Upper lobe of right lung (tissue), 1 donor: ENCODE data around the gene CDH19. TPM values are rescaled to one million over a fixed set of nuclear protein-coding genes. Genes with fewer than 3 reads are reported as not detected.

Source experiments
- ATAC-seq: fragments of 200-7000 bp; cut with Tn5 transposase; one replicate; pipeline ENCODE4 v1.9.1; 2020; ENCODE audit warnings: mild to moderate bottlenecking, moderate library complexity
- DNase-seq: peaks from one replicate; pipeline ENCODE4 v3.0.0-alpha.2; 2020
- H3K27ac ChIP-seq: fragments of 200-600 bp; one replicate; pipeline ENCODE4 v1.8.0; 2022
- H3K27me3 ChIP-seq: fragments of 200-600 bp; one replicate; pipeline ENCODE4 v1.8.0; 2022; ENCODE audit warnings: mild to moderate bottlenecking
- H3K36me3 ChIP-seq: fragments of 200-600 bp; one replicate; pipeline ENCODE4 v1.8.0; 2022
- H3K4me1 ChIP-seq: fragments of 200-600 bp; one replicate; pipeline ENCODE4 v1.8.0; 2022
- H3K4me3 ChIP-seq: fragments of 200-600 bp; one replicate; pipeline ENCODE4 v1.8.0; 2022; ENCODE audit warnings: mild to moderate bottlenecking
- H3K9me3 ChIP-seq: fragments of 200-600 bp; one replicate; pipeline ENCODE4 v1.8.0; 2022
- intact Hi-C: fragments of 100-400 bp; cut with DNase I; formaldehyde crosslinking; loops from one replicate; pipeline ENCODE4 v1.11.0; 2022
- total RNA-seq: library from RNA; stranded (reverse); fragmentation: NEBNext Ultra II Directional; extraction: Animal tissue kit (Norgen Biotek cat#: 25700); gene quantifications from one replicate; pipeline ENCODE4 v1.2.1, GENCODE V29; 2021
- TF ChIP-seq, protein P1 (sequence below): fragments of 200-600 bp; IDR thresholded peaks from one replicate; pipeline ENCODE4 v1.8.0; 2022; ENCODE audit warnings: antibody characterized with exemption
- donor health status: DM: no; HTN: yes; CAD: no; lungs with severe emphysema.

The CDH19 gene
- total RNA-seq, 1 donor from 2014 or later = 1.4 TPM

DNA sequence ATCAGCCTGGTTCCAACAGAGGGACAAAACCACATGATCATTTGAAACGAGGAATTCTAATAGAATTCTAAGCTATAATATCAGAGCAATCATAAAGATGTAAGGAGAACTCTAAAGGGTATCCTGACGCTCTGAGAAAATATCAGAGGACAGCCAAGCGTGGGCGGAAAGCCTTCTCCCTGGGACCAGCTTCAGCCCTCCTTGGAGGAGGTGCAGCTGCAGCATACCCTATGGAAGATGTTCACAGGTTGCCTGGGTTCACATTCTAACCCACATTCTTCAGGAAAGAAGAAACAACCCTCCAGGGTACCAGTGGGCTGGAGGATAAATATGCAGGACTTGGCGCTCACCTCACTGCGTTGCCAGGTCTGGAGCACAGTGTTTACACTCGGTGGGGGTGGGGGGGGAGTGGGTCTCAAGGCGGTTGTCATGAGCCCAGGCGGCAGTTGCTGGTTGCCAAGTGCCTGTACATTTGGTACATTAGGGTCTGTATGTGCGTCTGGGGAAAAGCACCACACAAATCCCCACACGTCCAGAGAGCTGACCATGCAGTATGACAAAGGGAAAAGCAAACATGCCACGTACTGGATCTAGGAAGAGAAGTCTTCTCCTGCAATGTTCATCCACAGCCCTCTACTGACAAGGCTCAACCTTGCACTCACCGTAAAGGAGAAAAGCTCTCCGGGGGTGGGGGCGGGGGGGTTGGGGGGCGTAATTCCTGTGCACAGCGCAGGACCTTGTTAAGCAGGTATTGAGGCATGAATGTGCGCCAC, 80.5 kb downstream of the CDH19 start:
- H3K4me1 ChIP-seq = no peaks in the 10 kb centered on the region
- H3K4me3 ChIP-seq = no peak overlapping the region
- intact Hi-C loops = no loop called here
- no peaks in the 10 kb centered on the region for H3K27me3 ChIP-seq
- TF ChIP-seq, protein P1, sequence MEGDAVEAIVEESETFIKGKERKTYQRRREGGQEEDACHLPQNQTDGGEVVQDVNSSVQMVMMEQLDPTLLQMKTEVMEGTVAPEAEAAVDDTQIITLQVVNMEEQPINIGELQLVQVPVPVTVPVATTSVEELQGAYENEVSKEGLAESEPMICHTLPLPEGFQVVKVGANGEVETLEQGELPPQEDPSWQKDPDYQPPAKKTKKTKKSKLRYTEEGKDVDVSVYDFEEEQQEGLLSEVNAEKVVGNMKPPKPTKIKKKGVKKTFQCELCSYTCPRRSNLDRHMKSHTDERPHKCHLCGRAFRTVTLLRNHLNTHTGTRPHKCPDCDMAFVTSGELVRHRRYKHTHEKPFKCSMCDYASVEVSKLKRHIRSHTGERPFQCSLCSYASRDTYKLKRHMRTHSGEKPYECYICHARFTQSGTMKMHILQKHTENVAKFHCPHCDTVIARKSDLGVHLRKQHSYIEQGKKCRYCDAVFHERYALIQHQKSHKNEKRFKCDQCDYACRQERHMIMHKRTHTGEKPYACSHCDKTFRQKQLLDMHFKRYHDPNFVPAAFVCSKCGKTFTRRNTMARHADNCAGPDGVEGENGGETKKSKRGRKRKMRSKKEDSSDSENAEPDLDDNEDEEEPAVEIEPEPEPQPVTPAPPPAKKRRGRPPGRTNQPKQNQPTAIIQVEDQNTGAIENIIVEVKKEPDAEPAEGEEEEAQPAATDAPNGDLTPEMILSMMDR = no peak
- ATAC-seq (no peak), DNase-seq (no peak)
- no peaks in the 10 kb centered on the region for H3K36me3 ChIP-seq
- no peak overlapping the region for H3K27ac ChIP-seq
- H3K9me3 ChIP-seq = no peaks in the 10 kb centered on the region

DNA sequence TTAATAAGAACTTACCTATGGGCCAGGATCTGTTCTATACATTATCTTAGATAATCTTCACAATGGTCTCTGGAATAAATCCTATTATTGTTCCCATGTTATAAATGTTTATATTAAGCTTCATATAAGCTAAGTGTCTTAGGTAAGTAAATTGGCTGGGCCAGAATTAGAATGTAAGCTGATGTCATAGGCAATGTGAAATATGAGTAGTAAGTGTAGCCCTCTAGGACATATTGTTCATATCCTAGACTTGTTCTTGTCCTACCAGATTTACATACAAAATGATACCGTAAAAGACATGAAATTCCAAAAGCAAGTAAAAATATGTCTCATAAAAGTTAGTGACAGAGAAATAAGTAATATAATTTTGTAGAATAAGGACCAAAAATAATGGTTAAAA, 89.9 kb downstream of the CDH19 start:
- no peak for DNase-seq
- no peaks in the 10 kb centered on the region for H3K27me3 ChIP-seq
- no peaks in the 10 kb centered on the region for H3K9me3 ChIP-seq
- no peaks in the 10 kb centered on the region for H3K36me3 ChIP-seq
- TF ChIP-seq, protein P1 = no peak
- no peaks in the 10 kb centered on the region for H3K4me1 ChIP-seq
- H3K4me3 ChIP-seq = no peak overlapping the region
- no peak for ATAC-seq
- intact Hi-C loops = no loop called here
- no peak overlapping the region for H3K27ac ChIP-seq

DNA sequence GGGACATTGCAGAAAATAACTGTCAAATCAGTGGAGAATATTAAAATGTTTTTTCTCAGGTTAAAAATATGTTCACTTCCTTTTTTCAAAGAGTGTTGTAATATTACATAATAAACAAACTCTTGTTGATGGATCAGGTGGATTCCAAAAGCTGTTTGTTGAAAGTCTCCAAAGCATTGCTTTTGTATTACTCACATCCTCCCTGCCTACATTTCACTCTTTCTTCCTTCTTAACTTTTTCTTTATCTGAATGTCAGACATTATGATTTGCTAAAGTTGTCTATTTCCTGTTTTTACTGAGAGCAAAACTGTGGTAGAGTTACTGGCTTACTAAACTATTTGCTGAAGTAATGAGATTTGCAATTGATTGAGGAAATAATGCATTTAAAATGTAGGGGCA, 92.1 kb downstream of the CDH19 start:
- Histone ChIP-seq H3K36me3 (no peaks in the 10 kb centered on the region), H3K4me1 (no peaks in the 10 kb centered on the region), H3K4me3 (no peak overlapping the region), H3K9me3 (no peaks in the 10 kb centered on the region), H3K27ac (no peak overlapping the region), H3K27me3 (no peaks in the 10 kb centered on the region)
- DNase-seq = no peak
- TF ChIP-seq, protein P1 = no peak
- intact Hi-C loops = no loop called here
- peak; percentile 41 for ATAC-seq

DNA sequence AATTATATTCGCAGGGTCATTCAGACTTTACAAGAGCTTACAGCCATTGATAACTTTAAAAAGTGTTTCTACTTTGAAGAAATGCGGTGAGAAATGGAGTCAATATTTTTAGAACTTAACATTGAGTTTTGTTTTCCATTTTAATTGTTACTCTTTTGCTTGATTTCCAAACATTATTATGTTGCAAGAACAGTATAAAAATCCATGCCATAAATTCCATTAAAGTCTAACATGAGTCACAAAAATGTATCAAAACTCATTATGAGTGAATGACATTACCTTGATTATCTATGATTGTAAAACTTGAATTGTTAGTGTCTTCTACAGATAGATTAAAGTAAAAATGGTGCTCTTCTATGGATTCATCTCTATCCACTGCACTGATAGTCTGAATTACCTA, 92.6 kb downstream of the CDH19 start:
- H3K27ac ChIP-seq = no peak overlapping the region
- no peak overlapping the region for H3K4me3 ChIP-seq
- H3K9me3 ChIP-seq = no peaks in the 10 kb centered on the region
- no peaks in the 10 kb centered on the region for H3K27me3 ChIP-seq
- ATAC-seq (no peak), DNase-seq (no peak)
- intact Hi-C loops = no loop called here
- TF ChIP-seq, protein P1 = no peak
- H3K36me3 ChIP-seq = no peaks in the 10 kb centered on the region
- H3K4me1 ChIP-seq = no peaks in the 10 kb centered on the region

DNA sequence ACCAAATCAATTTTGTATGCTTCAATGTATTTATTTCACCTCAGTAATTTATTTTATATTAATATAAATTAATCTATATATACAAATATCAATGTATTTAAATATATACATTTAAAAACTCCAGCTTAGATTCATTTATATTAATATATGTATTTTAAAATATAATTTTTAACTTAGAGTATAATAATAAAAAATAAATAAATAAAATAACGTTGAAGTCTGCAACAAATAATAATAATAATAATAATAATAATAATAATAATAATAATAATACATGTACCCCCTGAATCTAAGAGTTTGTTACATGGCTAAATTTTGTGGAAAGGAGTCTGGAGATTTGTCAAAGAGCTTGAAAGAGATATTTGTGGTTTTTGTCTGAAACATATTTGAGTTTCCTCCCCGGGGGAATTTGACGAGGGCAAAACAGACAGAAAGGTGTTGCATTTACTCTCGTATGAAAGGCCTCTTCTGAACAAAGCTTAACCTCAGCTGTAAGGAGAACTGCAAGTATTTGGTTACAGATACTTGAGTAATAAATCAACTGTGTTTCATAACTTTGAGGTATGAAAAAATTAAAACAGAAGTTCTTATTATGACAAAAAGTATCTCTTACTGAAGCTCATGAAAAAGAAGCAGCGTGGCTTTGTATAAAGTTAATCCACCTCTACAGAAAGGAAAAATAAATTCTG, 93.4 kb downstream of the CDH19 start:
- Histone ChIP-seq H3K27me3 (no peaks in the 10 kb centered on the region), H3K36me3 (no peaks in the 10 kb centered on the region), H3K4me1 (no peaks in the 10 kb centered on the region), H3K4me3 (no peak overlapping the region), H3K27ac (no peak overlapping the region), H3K9me3 (no peaks in the 10 kb centered on the region)
- TF ChIP-seq, protein P1 = no peak
- DNase-seq = no peak
- no peak for ATAC-seq
- intact Hi-C loops = no loop called here
